Fibroblast of lung (primary cell): ENCODE results near the gene CLDN7.

Experiments used
- CTCF ChIP-seq, 2 donors: IDR thresholded peaks in 1 of 2; conservative IDR thresholded peaks in 1 of 2; 1 replicate in 1 of 2; 2 replicates in 1 of 2; pipeline ENCODE4 v1.5.1; 2011 to 2012; ENCODE audit warnings: low read length in 2 of 2, control low read depth in 1 of 2, inconsistent platforms in 1 of 2, low read depth in 1 of 2, mild to moderate bottlenecking in 1 of 2
- EZH2 ChIP-seq: IDR thresholded peaks from 2 replicates; pipeline ENCODE4 v1.5.1; 2012; ENCODE audit warnings: low read length, control low read depth, mild to moderate bottlenecking; ENCODE audit errors: missing control alignments

GRCh38 chr17:7263801-7264078 is 1.5 kb upstream of the CLDN7 start:
- TF ChIP-seq CTCF (conservative IDR thresholded peaks at IDR 0.05 in 1 of 2, IDR thresholded peaks at IDR 0.05 in 1 of 2; ENCODE audit: low read depth in 1 of 2, low read length in 2 of 2) (no peak), EZH2 (no peak)
